Measurements from ENCODE around the gene ITGAV.

- TF ChIP-seq EZH2 (IDR thresholded peaks at IDR 0.05; ENCODE audit: borderline replicate concordance) (no peak), CTCF (IDR thresholded peaks at IDR 0.05; ENCODE audit: poor library complexity) (no peak), EZH2phosphoT487 (IDR thresholded peaks at IDR 0.05; ENCODE audit: low read depth, severe bottlenecking, unreplicated experiment) (no peak)
Observed at GRCh38 chr2:186653511-186653910, 63.7 kb downstream of the ITGAV start.

Data from hepatocyte (in vitro differentiated cells).